Spleen (tissue), 7 donors: Measurements from ENCODE around the gene POLR2F.

Source experiments
- POLR2AphosphoS5 ChIP-seq, 3 donors: sonication (generic); formaldehyde crosslinking; IDR thresholded peaks; one replicate each; pipeline ENCODE4 v1.5.1; 2017; ENCODE audit warnings: antibody characterized with exemption in 3 of 3
- TF ChIP-seq, protein P1 (sequence below), 11 experiments: fragments of 200-600 bp in 7 of 11; fragments of 450-650 bp in 4 of 11; sonication (generic) in 4 of 11; IDR thresholded peaks in 8 of 11; conservative IDR thresholded peaks in 3 of 11; 1 replicate in 7 of 11; 2 replicates in 4 of 11; pipeline versions ENCODE4 v1.4.0 to v1.8.0; 2016 to 2021; ENCODE audit warnings: antibody characterized with exemption in 11 of 11, inconsistent platforms in 4 of 11, mild to moderate bottlenecking in 1 of 11
- donor health status: DM: no; HTN: no; CAD: no; lungs with moderate emphysema.
- donor health status: DM: no; HTN: no; CAD: no.
- donor health status: DM: no; HTN: no; CAD: no.

DNA sequence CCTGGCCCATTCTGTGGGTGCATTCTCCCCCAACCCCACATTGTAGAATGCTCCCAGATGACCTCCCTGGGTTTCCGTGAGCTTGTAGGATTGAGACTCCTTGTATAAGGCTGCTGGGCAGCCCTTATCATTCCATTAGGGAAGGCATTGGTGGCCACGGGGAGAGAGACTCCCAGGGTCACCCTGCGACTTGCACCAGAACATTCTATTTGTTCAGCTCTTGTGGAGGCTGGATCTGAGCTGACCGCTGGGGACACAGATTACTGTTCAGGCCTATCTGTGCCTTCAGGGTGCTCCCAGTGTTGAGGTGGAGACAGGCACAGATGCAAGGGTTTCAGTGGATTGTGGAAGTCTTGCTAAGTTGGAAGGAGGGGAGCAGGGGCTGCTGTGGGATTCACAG, 29.6 kb upstream of the POLR2F start:
- TF ChIP-seq POLR2AphosphoS5 (IDR thresholded peaks at IDR 0.05): no peak
- TF ChIP-seq, protein P1, sequence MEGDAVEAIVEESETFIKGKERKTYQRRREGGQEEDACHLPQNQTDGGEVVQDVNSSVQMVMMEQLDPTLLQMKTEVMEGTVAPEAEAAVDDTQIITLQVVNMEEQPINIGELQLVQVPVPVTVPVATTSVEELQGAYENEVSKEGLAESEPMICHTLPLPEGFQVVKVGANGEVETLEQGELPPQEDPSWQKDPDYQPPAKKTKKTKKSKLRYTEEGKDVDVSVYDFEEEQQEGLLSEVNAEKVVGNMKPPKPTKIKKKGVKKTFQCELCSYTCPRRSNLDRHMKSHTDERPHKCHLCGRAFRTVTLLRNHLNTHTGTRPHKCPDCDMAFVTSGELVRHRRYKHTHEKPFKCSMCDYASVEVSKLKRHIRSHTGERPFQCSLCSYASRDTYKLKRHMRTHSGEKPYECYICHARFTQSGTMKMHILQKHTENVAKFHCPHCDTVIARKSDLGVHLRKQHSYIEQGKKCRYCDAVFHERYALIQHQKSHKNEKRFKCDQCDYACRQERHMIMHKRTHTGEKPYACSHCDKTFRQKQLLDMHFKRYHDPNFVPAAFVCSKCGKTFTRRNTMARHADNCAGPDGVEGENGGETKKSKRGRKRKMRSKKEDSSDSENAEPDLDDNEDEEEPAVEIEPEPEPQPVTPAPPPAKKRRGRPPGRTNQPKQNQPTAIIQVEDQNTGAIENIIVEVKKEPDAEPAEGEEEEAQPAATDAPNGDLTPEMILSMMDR (IDR thresholded peaks at IDR 0.05 in 8 of 11, conservative IDR thresholded peaks at IDR 0.05 in 3 of 11): no peak
